PFSK-1 (cell line): ENCODE data around the gene BPHL.

ENCODE experiments used
- FOXP2 ChIP-seq: optimal IDR thresholded peaks from 2 replicates; pipeline ENCODE3; 2011; ENCODE audit warnings: borderline replicate concordance, control low read depth, inconsistent platforms; ENCODE audit not compliant: insufficient read depth; ENCODE audit errors: extremely low read length, extremely low read depth
- POLR2AphosphoS5 ChIP-seq: IDR thresholded peaks from 2 replicates; pipeline ENCODE4 v1.6.1; 2012; ENCODE audit warnings: low read depth, mild to moderate bottlenecking, control low read depth, low read length, moderate library complexity
- REST ChIP-seq, 2 experiments: IDR thresholded peaks; 2 replicates each; pipeline versions ENCODE4 v1.6.1 to v1.8.0; 2011 to 2012; ENCODE audit warnings: low read depth in 2 of 2, low read length in 2 of 2, control low read depth in 1 of 2, inconsistent platforms in 1 of 2, mild to moderate bottlenecking in 1 of 2, moderate library complexity in 1 of 2; ENCODE audit not compliant: insufficient read depth in 1 of 2
- SIN3A ChIP-seq: IDR thresholded peaks from 2 replicates; pipeline ENCODE4 v1.6.1; 2012; ENCODE audit warnings: mild to moderate bottlenecking, low read length, moderate library complexity, borderline replicate concordance; ENCODE audit not compliant: insufficient read depth
- TAF1 ChIP-seq: IDR thresholded peaks from 2 replicates; pipeline ENCODE4 v1.6.1; 2012; ENCODE audit warnings: low read length, control low read depth, borderline replicate concordance; ENCODE audit not compliant: insufficient read depth

GRCh38 chr6:3162565-3163247 is 44.2 kb downstream of the BPHL start:
- TF ChIP-seq TAF1 (no peak), REST (IDR thresholded peaks at IDR 0.05; ENCODE audit: insufficient read depth in 1 of 2, low read depth in 2 of 2, low read length in 2 of 2) (no peak), POLR2AphosphoS5 (peak; percentile 52; the same call in 1 of the 2 replicates), SIN3A (no peak), FOXP2 (no peak)
